Stimulated activated effector memory CD8-positive, alpha-beta T cell treated with anti-CD3 and anti-CD28 coated beads, Interleukin-12 subunit alpha, Interleukin-12 subunit beta, amount 100 ng/mL, for 72 hours (primary cell): ENCODE measurements around the gene TMEM81.

Source experiments
- ATAC-seq: fragments of 150-1000 bp; cut with Tn5 transposase; 2 replicates; pipeline ENCODE4 v1.10.0; 2021
- DNase-seq, 2 donors: peaks; one replicate each; pipeline ENCODE4 v3.0.0; 2021 to 2022; ENCODE audit warnings: low spot score in 2 of 2
- H3K27ac Mint-ChIP-seq: one replicate; pipeline ENCODE4 v1.8.0; 2022; ENCODE audit warnings: mild to moderate bottlenecking, mixed read lengths
- H3K36me3 Mint-ChIP-seq: one replicate; pipeline ENCODE4 v1.8.0; 2022; ENCODE audit warnings: mild to moderate bottlenecking, mixed read lengths
- H3K4me1 Mint-ChIP-seq: one replicate; pipeline ENCODE4 v1.8.0; 2022; ENCODE audit warnings: mixed read lengths
- H3K4me3 Mint-ChIP-seq: one replicate; pipeline ENCODE4 v1.8.0; 2022; ENCODE audit warnings: mild to moderate bottlenecking, mixed read lengths
- H3K9me3 Mint-ChIP-seq: one replicate; pipeline ENCODE4 v1.8.0; 2022; ENCODE audit warnings: mixed read lengths

TMEM81 gene

GRCh38 chr1:205057808-205058575, 26.3 kb downstream of the TMEM81 start:
- H3K4me3 Mint-ChIP-seq, result no peak overlapping the region
- no peaks in the 10 kb centered on the region for H3K4me1 Mint-ChIP-seq
- DNase-seq (no peak), ATAC-seq (no peak)
- H3K36me3 Mint-ChIP-seq, result no peaks in the 10 kb centered on the region
- H3K9me3 Mint-ChIP-seq, result no peaks in the 10 kb centered on the region
- H3K27ac Mint-ChIP-seq, result no peak overlapping the region

- Mint-ChIP-seq H3K4me3 (no peak overlapping the region), H3K4me1 (no peaks in the 10 kb centered on the region), H3K27ac (no peak overlapping the region), H3K9me3 (no peaks in the 10 kb centered on the region), H3K36me3 (no peaks in the 10 kb centered on the region)
- ATAC-seq, result no peak
- DNase-seq, result no peak
These were observed 27.2 kb downstream of the TMEM81 start for GRCh38 chr1:205056956-205057568.

GRCh38 chr1:205056188-205056611, 28.1 kb downstream of the TMEM81 start:
- ATAC-seq, result no peak
- Mint-ChIP-seq H3K4me1 (no peaks in the 10 kb centered on the region), H3K9me3 (no peaks in the 10 kb centered on the region), H3K36me3 (no peaks in the 10 kb centered on the region), H3K27ac (no peak overlapping the region), H3K4me3 (no peak overlapping the region)
- no peak for DNase-seq

GRCh38 chr1:205054013-205054412, 30.2 kb downstream of the TMEM81 start:
- ATAC-seq, result no peak
- Mint-ChIP-seq H3K27ac (no peak overlapping the region), H3K9me3 (no peaks in the 10 kb centered on the region), H3K4me1 (no peaks in the 10 kb centered on the region), H3K36me3 (no peaks in the 10 kb centered on the region), H3K4me3 (no peak overlapping the region)
- DNase-seq, result no peak

GRCh38 chr1:205053296-205053695, 31.0 kb downstream of the TMEM81 start:
- no peaks in the 10 kb centered on the region for H3K4me1 Mint-ChIP-seq
- H3K4me3 Mint-ChIP-seq, result no peak overlapping the region
- DNase-seq (no peak), ATAC-seq (no peak)
- no peaks in the 10 kb centered on the region for H3K36me3 Mint-ChIP-seq
- H3K27ac Mint-ChIP-seq, result no peak overlapping the region
- no peaks in the 10 kb centered on the region for H3K9me3 Mint-ChIP-seq

GRCh38 chr1:205052690-205053089, 31.6 kb downstream of the TMEM81 start:
- no peaks in the 10 kb centered on the region for H3K9me3 Mint-ChIP-seq
- ATAC-seq (no peak), DNase-seq (no peak)
- H3K4me1 Mint-ChIP-seq, result no peaks in the 10 kb centered on the region
- H3K4me3 Mint-ChIP-seq, result no peak overlapping the region
- H3K27ac Mint-ChIP-seq, result no peak overlapping the region
- H3K36me3 Mint-ChIP-seq, result no peaks in the 10 kb centered on the region

GRCh38 chr1:205049479-205049878, 34.8 kb downstream of the TMEM81 start:
- no peaks in the 10 kb centered on the region for H3K9me3 Mint-ChIP-seq
- H3K36me3 Mint-ChIP-seq, result no peaks in the 10 kb centered on the region
- DNase-seq, result no peak
- ATAC-seq, result no peak
- H3K27ac Mint-ChIP-seq, result no peak overlapping the region
- H3K4me1 Mint-ChIP-seq, result peaks cover 6% of the 10 kb centered on the region
- H3K4me3 Mint-ChIP-seq, result no peak overlapping the region

- no peaks in the 10 kb centered on the region for H3K9me3 Mint-ChIP-seq
- ATAC-seq (no peak), DNase-seq (no peak)
- peaks cover 6% of the 10 kb centered on the region for H3K4me1 Mint-ChIP-seq
- H3K4me3 Mint-ChIP-seq, result no peak overlapping the region
- H3K36me3 Mint-ChIP-seq, result no peaks in the 10 kb centered on the region
- no peak overlapping the region for H3K27ac Mint-ChIP-seq
These were observed 35.9 kb downstream of the TMEM81 start for GRCh38 chr1:205048382-205048781.

GRCh38 chr1:205047764-205048231, 36.5 kb downstream of the TMEM81 start:
- no peak overlapping the region for H3K27ac Mint-ChIP-seq
- no peak for ATAC-seq

GRCh38 chr1:205046870-205047269, 37.4 kb downstream of the TMEM81 start:
- ATAC-seq (no peak), DNase-seq (no peak)
- Mint-ChIP-seq H3K4me3 (no peak overlapping the region), H3K9me3 (no peaks in the 10 kb centered on the region), H3K36me3 (no peaks in the 10 kb centered on the region), H3K4me1 (peaks cover 6% of the 10 kb centered on the region), H3K27ac (no peak overlapping the region)

More at GRCh38 chr1:205047764-205048231, 36.5 kb downstream of the TMEM81 start:
- Mint-ChIP-seq H3K4me3 (no peak overlapping the region), H3K9me3 (no peaks in the 10 kb centered on the region), H3K4me1 (peaks cover 6% of the 10 kb centered on the region), H3K36me3 (no peaks in the 10 kb centered on the region)
- DNase-seq, result no peak

- ATAC-seq (no peak), DNase-seq (no peak)
- peaks cover 6% of the 10 kb centered on the region for H3K4me1 Mint-ChIP-seq
- H3K9me3 Mint-ChIP-seq, result no peaks in the 10 kb centered on the region
- H3K4me3 Mint-ChIP-seq, result no peak overlapping the region
- no peak overlapping the region for H3K27ac Mint-ChIP-seq
- H3K36me3 Mint-ChIP-seq, result no peaks in the 10 kb centered on the region
These were observed 39.1 kb downstream of the TMEM81 start for GRCh38 chr1:205045146-205045545.

GRCh38 chr1:205044741-205045140, 39.5 kb downstream of the TMEM81 start:
- ATAC-seq (no peak), DNase-seq (no peak)
- Mint-ChIP-seq H3K9me3 (no peaks in the 10 kb centered on the region), H3K4me3 (no peak overlapping the region), H3K4me1 (peaks cover 6% of the 10 kb centered on the region), H3K36me3 (no peaks in the 10 kb centered on the region), H3K27ac (no peak overlapping the region)

GRCh38 chr1:205043866-205044265, 40.4 kb downstream of the TMEM81 start:
- no peaks in the 10 kb centered on the region for H3K36me3 Mint-ChIP-seq
- peaks cover 6% of the 10 kb centered on the region for H3K4me1 Mint-ChIP-seq
- no peaks in the 10 kb centered on the region for H3K9me3 Mint-ChIP-seq
- DNase-seq, result no peak
- ATAC-seq, result no peak
- H3K27ac Mint-ChIP-seq, result no peak overlapping the region
- no peak overlapping the region for H3K4me3 Mint-ChIP-seq

- H3K4me3 Mint-ChIP-seq, result no peak within 1 kb of the TSS
These were observed 41.1 kb downstream of the TMEM81 start, which contains the start of gene CNTN2 for GRCh38 chr1:205042911-205043806. CNTN2 (plus strand) TSS chr1:205043212; CDS start chr1:205053186, 9,974 bp downstream.

More at GRCh38 chr1:205042911-205043806, 41.1 kb downstream of the TMEM81 start, which contains the start of gene CNTN2:
- H3K4me1 Mint-ChIP-seq, result peaks cover 6% of the 10 kb centered on the region
- no peaks in the 10 kb centered on the region for H3K36me3 Mint-ChIP-seq
- no peak within 1 kb of the TSS for H3K27ac Mint-ChIP-seq
- no peaks in the 10 kb centered on the region for H3K9me3 Mint-ChIP-seq
- no peak for DNase-seq
- ATAC-seq, result no peak
